Epithelial cell of prostate (primary cell): ENCODE measurements around the gene MIB2.
"Not testable (repeated sequence)": the region's sequence is repeated elsewhere in the genome, so short reads cannot be mapped to it uniquely, and the experiment has no call there.

Source experiments
- DNase-seq: peaks from one replicate; pipeline ENCODE4 v3.0.0-alpha.2; 2011; ENCODE audit warnings: low read depth, low spot score
- H3K27ac ChIP-seq: fragments of 450-650 bp; 2 replicates; pipeline ENCODE4 v1.5.1; 2017; ENCODE audit warnings: mild to moderate bottlenecking

The MIB2 gene

GRCh38 chr1:1615256-1616044, at the start of gene MIB2:
TSS of gene MIB2 (plus strand) at chr1:1615500. CDS start at chr1:1623453, 7,953 bp downstream.
- peak; percentile 73 for DNase-seq
- H3K27ac ChIP-seq = peak within 1 kb of the TSS; percentile 98

- DNase-seq = no peak
- no peak overlapping the region for H3K27ac ChIP-seq
Measured at GRCh38 chr1:1567152-1567875, 48.0 kb upstream of the MIB2 start.

- no peak overlapping the region for H3K27ac ChIP-seq
- no peak for DNase-seq
Measured at GRCh38 chr1:1567891-1568291, 47.4 kb upstream of the MIB2 start.

- no peak overlapping the region for H3K27ac ChIP-seq
- no peak for DNase-seq
Measured at GRCh38 chr1:1569341-1569740, 46.0 kb upstream of the MIB2 start.

GRCh38 chr1:1573843-1574720, 41.2 kb upstream of the MIB2 start:
- peak overlapping the region; percentile 95 for H3K27ac ChIP-seq
- DNase-seq = no peak

GRCh38 chr1:1574721-1575537, 40.4 kb upstream of the MIB2 start, which contains the start of gene SSU72:
TSS of gene SSU72 (minus strand) at chr1:1574863. CDS start at chr1:1574557, 306 bp downstream.
- peak within 1 kb of the TSS; percentile 95 for H3K27ac ChIP-seq
- DNase-seq = peak; percentile 64

- no peak for DNase-seq
- H3K27ac ChIP-seq = no peak overlapping the region
Measured at GRCh38 chr1:1577367-1578011, 37.8 kb upstream of the MIB2 start.

GRCh38 chr1:1578371-1578940, 36.8 kb upstream of the MIB2 start:
- DNase-seq = no peak
- H3K27ac ChIP-seq = no peak overlapping the region

GRCh38 chr1:1582585-1583346, 32.5 kb upstream of the MIB2 start:
- DNase-seq = no peak
- no peak overlapping the region for H3K27ac ChIP-seq

GRCh38 chr1:1583347-1584010, 31.8 kb upstream of the MIB2 start:
- DNase-seq = no peak
- no peak overlapping the region for H3K27ac ChIP-seq

- DNase-seq = no peak
- no peak overlapping the region for H3K27ac ChIP-seq
Measured at GRCh38 chr1:1591452-1591851, 23.8 kb upstream of the MIB2 start.

- H3K27ac ChIP-seq = no peak overlapping the region
- no peak for DNase-seq
Measured at GRCh38 chr1:1593834-1594601, 21.3 kb upstream of the MIB2 start.

- no peak for DNase-seq
- H3K27ac ChIP-seq = no peak overlapping the region
Measured at GRCh38 chr1:1594602-1595260, 20.6 kb upstream of the MIB2 start.

GRCh38 chr1:1595341-1595740, 20.0 kb upstream of the MIB2 start:
- DNase-seq, H3K27ac ChIP-seq: not testable (repeated sequence)

GRCh38 chr1:1596493-1597274, 18.6 kb upstream of the MIB2 start:
- no peak overlapping the region for H3K27ac ChIP-seq
- DNase-seq = no peak
